Activated CD4-positive, CD25-positive, alpha-beta regulatory T cell treated with anti-CD3 and anti-CD28 coated beads, Interleukin-2, amount 50 U/mL, for 16 hours (primary cell): ENCODE measurements around the gene EIF4E3.

Source experiments
- DNase-seq: peaks from one replicate; pipeline ENCODE4 v3.0.0-alpha.2; 2020; ENCODE audit warnings: low read depth, low spot score

Gene EIF4E3

DNA sequence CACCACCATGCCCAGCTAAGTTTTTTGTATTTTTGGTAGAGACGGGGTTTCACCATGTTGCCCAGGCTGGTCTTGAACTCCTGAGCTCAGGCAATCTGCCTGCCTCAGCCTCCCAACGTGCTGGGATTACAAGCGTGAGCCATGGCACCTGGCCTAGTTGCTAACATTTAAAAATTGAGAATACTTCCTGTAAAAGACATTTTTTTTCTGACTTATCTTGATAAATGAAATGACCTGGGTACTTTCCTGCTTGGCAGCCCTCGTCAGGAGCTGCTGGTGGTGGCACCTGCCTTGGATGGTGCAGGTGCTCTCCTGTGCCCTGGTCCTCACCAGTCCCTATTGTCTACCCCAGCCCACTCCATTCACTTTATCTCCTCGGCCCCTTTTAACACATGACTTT lies 74.8 kb downstream of the EIF4E3 start:
- DNase-seq, result no peak

DNA sequence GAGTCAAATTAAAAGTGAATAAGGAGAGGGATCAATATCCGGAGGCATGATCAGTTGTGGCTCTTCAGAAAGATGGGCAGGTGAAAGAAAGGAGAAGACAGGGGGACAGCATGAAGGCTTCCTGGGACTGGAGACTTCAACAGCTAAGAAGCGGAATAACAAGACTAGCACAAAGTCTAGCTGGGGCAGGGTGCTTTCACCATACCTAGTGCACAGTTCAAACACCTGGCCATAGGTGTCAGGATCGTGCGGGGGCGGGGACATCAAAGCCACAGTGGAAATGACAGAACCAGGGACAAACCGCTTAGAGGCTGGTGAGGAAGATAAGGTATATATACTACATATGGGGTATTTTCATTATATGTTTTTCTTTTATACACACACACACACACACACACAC lies 75.4 kb downstream of the EIF4E3 start:
- DNase-seq, result no peak

DNA sequence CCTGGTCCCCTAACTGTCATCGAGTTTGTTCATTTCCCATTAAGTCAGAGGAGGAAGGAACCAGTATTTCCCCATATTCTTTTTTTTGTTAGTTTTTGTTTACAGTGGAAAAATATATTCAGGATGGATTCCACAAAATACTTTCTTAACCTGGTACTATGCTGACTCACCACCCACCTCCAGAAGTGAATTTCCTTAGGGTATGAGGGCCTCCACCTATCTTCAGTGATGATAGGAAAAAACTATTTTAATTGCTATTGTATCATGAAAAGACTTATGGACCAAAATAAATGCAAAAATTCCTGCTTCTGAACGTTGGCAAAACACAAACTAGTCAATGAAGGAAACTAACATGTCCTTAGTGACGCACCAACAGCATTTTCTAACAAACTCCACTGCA lies 77.5 kb downstream of the EIF4E3 start:
- DNase-seq, result no peak

DNA sequence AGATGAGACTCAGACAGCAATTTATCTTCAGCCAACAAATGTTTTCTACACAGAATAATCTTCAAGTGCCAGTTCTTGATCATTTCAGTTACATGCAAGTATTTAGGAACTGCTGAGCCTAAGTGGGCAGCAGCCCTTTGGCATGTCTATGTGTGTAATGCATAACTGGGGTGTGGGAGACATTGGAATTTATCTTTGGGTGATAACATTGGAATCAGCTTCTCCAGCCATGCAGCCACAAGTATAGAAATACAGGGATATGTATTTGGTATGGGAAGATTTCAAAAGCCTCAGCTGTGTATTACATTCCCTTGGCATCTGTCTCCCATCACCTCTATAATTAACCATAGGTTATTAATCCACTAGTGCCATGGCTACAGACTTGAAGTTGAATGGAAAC lies 78.2 kb downstream of the EIF4E3 start:
- no peak for DNase-seq

DNA sequence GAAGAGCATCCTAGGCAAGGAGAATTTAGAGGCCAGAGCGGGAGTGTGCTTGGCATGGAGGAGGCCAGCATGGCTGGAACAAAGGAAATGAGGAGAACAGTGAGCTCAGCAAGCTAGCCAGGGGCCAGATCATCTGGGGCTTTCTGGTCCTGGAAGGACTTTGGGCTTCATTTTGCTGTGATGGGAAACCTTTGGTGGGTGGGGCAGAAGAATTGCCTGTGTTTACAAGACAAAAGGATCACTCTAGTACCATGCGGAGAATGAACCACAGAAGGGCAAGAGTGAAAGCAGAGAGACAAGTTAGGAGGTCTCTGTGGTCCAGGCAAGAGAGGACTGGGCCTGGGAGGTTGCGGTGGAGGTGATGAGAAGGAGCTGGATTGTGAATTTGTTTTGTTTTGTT lies 80.1 kb downstream of the EIF4E3 start:
- DNase-seq, result no peak

DNA sequence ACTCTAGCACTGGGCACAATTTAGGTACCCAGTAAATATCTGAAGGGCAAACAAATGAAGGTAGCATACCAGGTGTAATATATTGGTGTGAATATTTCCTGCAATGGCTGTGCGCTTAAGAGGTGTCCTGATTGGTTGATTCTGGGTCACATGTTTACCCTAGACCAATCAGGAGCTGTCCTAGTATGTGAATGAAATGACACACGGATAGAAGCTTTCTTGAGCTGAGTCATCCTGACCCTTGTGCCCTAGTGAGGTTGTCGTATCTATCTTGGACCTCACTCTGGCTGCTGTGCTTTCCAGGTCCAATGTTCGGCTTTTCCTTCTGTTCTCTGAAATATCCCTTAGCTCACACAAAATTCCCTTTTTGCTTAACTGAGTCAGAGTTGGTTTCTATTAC lies 83.5 kb downstream of the EIF4E3 start:
- DNase-seq, result no peak

DNA sequence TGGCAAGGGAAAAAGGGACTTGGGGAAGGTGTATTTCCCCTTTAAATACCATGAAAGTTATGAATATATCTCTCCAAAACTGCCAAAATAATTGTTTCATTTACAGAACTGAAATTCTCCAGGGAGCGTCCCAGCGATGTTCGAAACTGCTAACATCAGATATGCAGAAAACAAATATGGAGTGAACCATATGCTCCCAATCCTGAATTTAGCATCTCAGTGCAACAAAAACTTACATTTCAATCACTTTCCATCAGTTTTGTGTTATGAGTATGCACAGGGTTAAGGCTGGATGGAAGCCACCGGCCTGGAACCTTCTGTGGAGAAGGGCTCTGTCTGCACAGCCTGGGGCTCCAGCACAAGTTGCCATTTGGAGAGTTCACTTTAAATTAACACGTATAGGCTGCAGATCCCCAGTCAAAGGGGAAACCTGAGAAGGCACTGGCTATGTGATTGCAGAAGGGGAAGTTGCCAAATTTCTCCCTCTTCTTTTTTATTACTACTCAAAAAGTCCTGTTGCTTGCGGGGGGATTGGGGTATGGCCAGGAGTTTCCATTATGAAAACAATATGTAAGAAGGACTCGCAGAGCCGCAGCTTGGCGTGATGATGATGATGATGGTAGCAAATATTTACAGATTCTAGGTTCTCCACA lies 84.7 kb downstream of the EIF4E3 start:
- DNase-seq, result no peak

DNA sequence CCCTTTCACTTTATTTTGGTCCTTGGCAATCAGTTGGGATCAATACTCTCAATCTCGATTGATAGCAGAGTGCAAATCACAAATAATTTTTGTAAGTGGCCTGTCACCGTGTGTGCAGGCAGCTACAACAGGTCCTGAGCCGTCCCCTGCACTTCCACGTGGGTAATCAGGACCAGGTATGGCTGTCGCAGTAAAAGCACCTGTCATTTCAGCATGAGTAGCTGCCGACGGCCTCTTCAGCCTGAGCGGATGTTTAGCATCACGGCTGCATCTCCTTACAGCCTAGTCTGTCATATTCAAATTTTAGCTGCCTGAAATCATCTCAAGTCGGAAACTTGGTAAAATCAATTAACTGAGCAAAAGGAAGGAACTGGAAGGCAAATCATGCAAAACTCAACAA lies 88.7 kb downstream of the EIF4E3 start:
- DNase-seq, result no peak

DNA sequence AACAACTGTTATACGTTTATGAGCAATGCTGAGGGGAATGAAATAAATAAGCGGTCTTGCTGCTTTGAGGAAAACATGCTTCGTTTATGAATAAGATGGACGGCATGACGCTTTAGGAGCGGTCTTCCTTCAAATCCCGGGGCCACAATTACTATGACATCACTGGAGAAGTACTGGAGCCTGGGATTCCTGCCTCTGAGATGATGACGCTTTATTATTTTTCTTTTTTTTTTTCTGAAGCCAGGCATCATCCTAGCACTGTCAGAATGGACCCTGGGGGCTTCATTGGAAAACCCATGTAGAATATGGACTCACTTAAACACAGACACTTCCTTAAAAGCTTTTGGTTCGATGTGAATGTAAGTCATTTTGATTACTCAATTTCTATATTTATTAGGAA lies 89.2 kb downstream of the EIF4E3 start:
- no peak for DNase-seq

DNA sequence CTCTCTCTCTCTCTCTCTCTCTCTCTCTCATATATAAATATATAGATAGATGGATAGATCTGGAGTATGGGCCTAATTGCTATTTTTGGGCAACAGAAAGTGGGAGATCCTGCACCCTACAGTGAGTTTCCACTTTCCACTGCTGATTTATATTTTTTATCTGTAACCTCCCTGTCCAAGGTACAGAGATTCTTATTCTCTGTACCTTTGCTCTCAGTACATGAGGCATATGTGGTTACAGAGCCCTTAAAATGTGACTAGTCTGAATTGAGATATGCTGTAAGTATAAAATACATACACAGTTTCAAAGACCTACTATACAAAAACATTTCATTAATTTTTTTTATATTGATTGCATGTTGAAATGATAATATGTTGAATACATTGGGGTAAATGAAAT lies 90.5 kb downstream of the EIF4E3 start:
- DNase-seq, result no peak

DNA sequence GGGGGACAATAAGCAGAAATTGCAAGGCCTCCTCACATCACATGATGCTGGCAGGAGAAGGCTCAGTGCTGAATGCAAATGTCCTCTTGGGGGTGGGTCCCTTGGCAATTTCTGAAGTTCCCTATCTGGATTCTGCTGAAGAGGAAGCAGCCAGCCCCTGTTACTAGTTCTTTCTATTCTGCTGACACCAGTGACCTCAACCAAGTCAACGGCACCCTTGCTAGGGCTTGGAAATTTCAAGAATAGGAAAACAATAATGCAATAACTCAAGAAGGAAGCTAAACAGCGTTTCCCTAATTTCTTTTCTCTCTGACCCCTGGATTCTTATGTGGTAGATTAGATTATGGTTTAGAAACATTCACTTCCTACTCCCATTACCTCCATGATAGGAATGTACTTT lies 95.5 kb downstream of the EIF4E3 start:
- DNase-seq, result no peak

DNA sequence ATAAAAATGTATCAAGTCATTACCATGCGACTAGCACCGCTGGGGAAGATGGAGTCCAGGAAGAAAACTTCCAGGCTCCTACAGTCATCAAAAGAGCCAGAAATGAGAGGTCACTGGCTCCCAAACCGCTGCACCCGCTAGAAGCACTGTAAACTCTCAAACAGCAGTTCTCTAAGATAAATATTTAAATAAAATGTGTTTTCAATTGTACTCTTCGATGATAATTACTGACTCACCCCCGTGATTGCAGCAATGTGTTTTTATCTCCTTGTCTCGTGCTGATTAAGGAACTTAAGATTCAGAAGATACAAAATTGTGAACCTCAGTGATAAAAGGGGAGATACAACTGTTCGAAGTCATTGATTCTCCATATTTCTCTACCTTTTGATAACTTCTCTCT lies 95.9 kb downstream of the EIF4E3 start:
- no peak for DNase-seq

DNA sequence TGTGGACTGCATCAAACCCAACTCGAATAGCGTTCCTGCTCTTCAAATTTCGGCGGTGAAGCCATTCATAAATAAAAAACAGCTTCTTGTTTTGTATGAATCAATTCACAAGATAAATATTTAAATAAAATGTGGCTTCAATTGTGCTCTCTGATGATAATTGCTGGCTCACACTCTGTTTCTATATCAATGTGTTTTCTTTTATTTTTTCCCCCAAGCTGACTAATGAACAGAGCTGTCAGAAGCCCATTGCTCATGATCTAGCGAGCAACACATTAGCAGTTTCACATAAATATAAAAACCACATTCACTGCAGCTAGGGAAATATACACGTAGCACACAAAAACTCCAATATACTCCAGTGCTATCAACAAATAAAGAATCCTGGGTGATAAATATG lies 96.7 kb downstream of the EIF4E3 start:
- no peak for DNase-seq

DNA sequence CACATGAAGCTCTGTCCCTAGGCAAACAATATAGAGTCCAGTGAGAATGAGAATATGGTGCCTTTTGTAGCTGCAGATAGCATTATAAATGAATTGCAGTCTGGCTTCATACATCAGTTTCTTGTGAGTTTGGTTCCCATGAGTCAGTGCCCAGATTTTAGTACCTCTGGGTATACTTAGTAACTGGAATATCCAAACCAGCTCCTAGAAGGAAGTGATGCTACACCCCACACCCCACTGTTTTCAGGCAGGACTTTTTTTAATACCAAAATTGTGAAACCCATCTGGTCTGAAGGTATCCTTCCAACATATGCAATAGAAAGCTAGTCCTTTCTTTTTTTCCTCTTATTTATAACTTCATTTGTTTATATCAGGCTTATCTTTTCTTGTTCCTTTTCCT lies 99.5 kb downstream of the EIF4E3 start:
- DNase-seq, result no peak
